HepG2 (cell line): ENCODE results near the gene TUBA1A. TPM values are rescaled to one million over a fixed set of nuclear protein-coding genes. Genes with fewer than 3 reads are reported as not detected.

Source experiments
- ATAC-seq: fragments of 200-7000 bp; cut with Tn5 transposase; 3 replicates; pipeline ENCODE4 v1.9.1; 2020; ENCODE audit warnings: mild to moderate bottlenecking, moderate library complexity
- BruUV-seq: library from RNA; stranded (reverse); fragments of 400-500 nt; replicated peaks from 2 replicates; lab custom pipeline; 2021; lab: Mats Ljungman, UMichigan
- CTCF ChIA-PET: fragments of 300-600 bp; formaldehyde crosslinking; extraction: SDS; loops from one replicate; lab custom pipeline; 2021; ENCODE audit warnings: low total read pairs, inconsistent platforms, low intra/inter-chr PET ratio; lab: Yijun Ruan, JAX
- POLR2A ChIA-PET: fragments of 350-600 bp; sonication (Branson Sonifier 250); formaldehyde crosslinking; loops from one replicate; lab custom pipeline; 2020; ENCODE audit warnings: antibody characterized with exemption, inconsistent platforms; lab: Yijun Ruan, JAX
- DNase-seq: peaks from one replicate; pipeline ENCODE4 v3.0.0-alpha.2; 2015; ENCODE audit warnings: low spot score
- FAIRE-seq: peaks from 3 replicates; lab custom pipeline; 2011; peaks lifted over from hg19 to GRCh38; lab: Jason Lieb, UNC
- H2AFZ ChIP-seq: one replicate; pipeline ENCODE4 v1.6.1; 2011; ENCODE audit warnings: low read length, inconsistent platforms
- H3K27ac ChIP-seq: fragments of 300-600 bp; 3 replicates; pipeline ENCODE4 v1.8.0; 2011; ENCODE audit warnings: mixed run types, mild to moderate bottlenecking, mixed read lengths, low read length, inconsistent platforms; ENCODE audit not compliant: insufficient read depth; ENCODE audit errors: extremely low read length
- H3K27me3 ChIP-seq, 2 experiments: fragments of 200-600 bp in 1 of 2; 2 replicates in 1 of 2; 3 replicates in 1 of 2; pipeline versions ENCODE4 v1.6.0 to v1.8.0; 2011; ENCODE audit warnings: low read length in 2 of 2, mild to moderate bottlenecking in 2 of 2, moderate library complexity in 2 of 2, inconsistent platforms in 1 of 2; ENCODE audit not compliant: insufficient read depth in 2 of 2, control insufficient read depth in 1 of 2
- H3K36me3 ChIP-seq, 2 experiments: fragments of 200-600 bp in 1 of 2; replicated peaks in 1 of 2; 2 replicates in 1 of 2; 3 replicates in 1 of 2; pipeline versions ENCODE4 v1.5.1 to v1.8.0; 2011; ENCODE audit warnings: low read length in 2 of 2, inconsistent platforms in 1 of 2; ENCODE audit not compliant: insufficient read depth in 2 of 2, control insufficient read depth in 1 of 2
- H3K4me1 ChIP-seq: 2 replicates; pipeline ENCODE4 v1.5.1; 2012; ENCODE audit warnings: low read length, inconsistent platforms; ENCODE audit not compliant: insufficient read depth
- H3K4me2 ChIP-seq: 2 replicates; pipeline ENCODE4 v1.6.0; 2011; ENCODE audit warnings: low read depth, low read length, inconsistent platforms
- H3K4me3 ChIP-seq, 3 experiments: fragments of 200-600 bp in 1 of 3; sonication (generic), shearing (Covaris generic) in 1 of 3; replicated peaks in 1 of 3; 2 replicates each; pipeline ENCODE4 v1.5.1; 2011 to 2016; ENCODE audit warnings: low read length in 3 of 3, inconsistent platforms in 2 of 3, low read depth in 2 of 3, mild to moderate bottlenecking in 2 of 3, control low read depth in 1 of 3, mixed read lengths in 1 of 3; ENCODE audit not compliant: insufficient read depth in 1 of 3
- H3K79me2 ChIP-seq: one replicate; pipeline ENCODE4 v1.6.1; 2011; ENCODE audit warnings: low read length, inconsistent platforms; ENCODE audit not compliant: insufficient read depth
- H3K9ac ChIP-seq: 2 replicates; pipeline ENCODE4 v1.6.0; 2011; ENCODE audit warnings: mild to moderate bottlenecking, low read depth, low read length, inconsistent platforms; ENCODE audit not compliant: insufficient read depth
- H3K9me3 ChIP-seq: 2 replicates; pipeline ENCODE4 v1.5.1; 2012; ENCODE audit warnings: mild to moderate bottlenecking, low read length
- H4K20me1 ChIP-seq: 2 replicates; pipeline ENCODE4 v1.6.0; 2011; ENCODE audit warnings: inconsistent platforms, mild to moderate bottlenecking, low read length, moderate library complexity; ENCODE audit not compliant: insufficient read depth
- AKNA ChIP-seq: sonication (generic); formaldehyde crosslinking; IDR thresholded peaks from 2 replicates; pipeline ENCODE4 v1.4.0; 2020; ENCODE audit warnings: missing genetic modification reagents, borderline replicate concordance
- BHLHE40 ChIP-seq: IDR thresholded peaks from 2 replicates; pipeline ENCODE4 v1.6.1; 2011; ENCODE audit warnings: low read length, improper control_type of control experiment
- BORCS8-MEF2B ChIP-seq: sonication (generic); formaldehyde crosslinking; IDR thresholded peaks from 2 replicates; pipeline ENCODE4 v1.8.0; 2022; ENCODE audit warnings: mild to moderate bottlenecking, missing genetic modification reagents
- HNRNPUL1 ChIP-seq: fragments of 200-400 bp; formaldehyde crosslinking; IDR thresholded peaks from 2 replicates; pipeline ENCODE4 v1.6.1; 2017; ENCODE audit warnings: low read depth, mild to moderate bottlenecking, low read length, moderate library complexity
- KLF16 ChIP-seq, 2 experiments: sonication (generic) in 1 of 2; formaldehyde crosslinking in 1 of 2; IDR thresholded peaks; 2 replicates each; pipeline versions ENCODE4 v1.6.1 to v1.8.0; 2016 to 2023; ENCODE audit warnings: missing genetic modification reagents in 2 of 2, missing compliant biosample characterization in 1 of 2
- MLLT10 ChIP-seq: sonication (generic); formaldehyde crosslinking; IDR thresholded peaks from 2 replicates; pipeline ENCODE4 v1.4.0; 2020; ENCODE audit warnings: missing genetic modification reagents
- MXI1 ChIP-seq: IDR thresholded peaks from 3 replicates; pipeline ENCODE4 v1.6.1; 2012; ENCODE audit warnings: low read depth, low read length, inconsistent platforms, borderline replicate concordance
- NR0B2 ChIP-seq: sonication (generic); formaldehyde crosslinking; IDR thresholded peaks from 2 replicates; pipeline ENCODE4 v1.4.0; 2020; ENCODE audit warnings: mild to moderate bottlenecking, missing genetic modification reagents
- PHF20 ChIP-seq: sonication (generic); formaldehyde crosslinking; IDR thresholded peaks from 2 replicates; pipeline ENCODE4 v1.5.0; 2020; ENCODE audit warnings: mild to moderate bottlenecking, missing genetic modification reagents
- SP5 ChIP-seq: IDR thresholded peaks from 2 replicates; pipeline ENCODE4 v1.6.1; 2016; ENCODE audit warnings: low read depth, borderline replicate concordance
- U2AF1 ChIP-seq: fragments of 200-400 bp; formaldehyde crosslinking; optimal IDR thresholded peaks from 2 replicates; pipeline ENCODE3; 2017; ENCODE audit warnings: mild to moderate bottlenecking, low read depth, low read length
- ZNF10 ChIP-seq: sonication (generic); formaldehyde crosslinking; IDR thresholded peaks from 2 replicates; pipeline ENCODE4 v1.4.0; 2020; ENCODE audit warnings: mild to moderate bottlenecking, low read depth, missing genetic modification reagents, borderline replicate concordance
- ZNF234 ChIP-seq: sonication (generic); formaldehyde crosslinking; conservative IDR thresholded peaks from 2 replicates; pipeline ENCODE4 v1.5.1; 2020; ENCODE audit warnings: mild to moderate bottlenecking, missing genetic modification reagents
- ZNF496 ChIP-seq: sonication (generic); formaldehyde crosslinking; IDR thresholded peaks from 2 replicates; pipeline ENCODE4 v1.8.1; 2023; ENCODE audit warnings: mild to moderate bottlenecking, moderate library complexity, missing genetic modification reagents; ENCODE audit not compliant: insufficient replicate concordance
- ZNF563 ChIP-seq: sonication (generic); formaldehyde crosslinking; IDR thresholded peaks from 2 replicates; pipeline ENCODE4 v1.8.0; 2022; ENCODE audit warnings: mild to moderate bottlenecking, moderate library complexity, missing genetic modification reagents
- ZNF841 ChIP-seq: sonication (generic); formaldehyde crosslinking; IDR thresholded peaks from 2 replicates; pipeline ENCODE4 v1.8.1; 2023; ENCODE audit warnings: missing genetic modification reagents, borderline replicate concordance
- WGBS: methylation state at CpG from one replicate; pipeline ENCODE4 v1.1.6; 2017; ENCODE audit warnings: low lambda C conversion rate; 5-methylcytosine and 5-hydroxymethylcytosine counted together
- in situ Hi-C: cut with HindIII; loops from 2 replicates; pipeline ENCODE4 v1.10.0; 2017; ENCODE audit warnings: low pct_unique_long_range_greater_than_20kb; ENCODE audit not compliant: extremely low pct_ligation_motif_present
- intact Hi-C: fragments of 100-400 bp; cut with micrococcal nuclease; formaldehyde crosslinking; loops from one replicate; pipeline ENCODE4 v1.10.0; 2022; ENCODE audit not compliant: unreplicated experiment
- polyA plus RNA-seq, 8 experiments: library from polyadenylated mRNA; depleted of rRNA in 3 of 8; stranded (reverse) in 7 of 8; unstranded in 1 of 8; fragments of >200 nt; fragmentation: Illumina TruSeq in 4 of 8; extraction: Trizol in 4 of 8; gene quantifications; 2 replicates each; pipeline versions ENCODE4 v1.2.1 to v1.2.3, GENCODE V29; 2011 to 2016; ENCODE audit warnings: low read depth in 4 of 8, missing spikeins in 1 of 8, mixed read lengths in 1 of 8; ENCODE audit not compliant: insufficient read depth in 1 of 8
- total RNA-seq, 5 experiments: library from RNA; depleted of rRNA; stranded (reverse); fragments of >200 nt; fragmentation: Illumina TruSeq; extraction: Trizol; gene quantifications; 2 replicates each; pipeline ENCODE4 v1.2.3, GENCODE V29; 2016; ENCODE audit warnings: low read depth in 1 of 5

The TUBA1A gene
- total and polyA plus RNA-seq, 2 of the 13 experiments (the other 11 are each of a cell fraction or from before 2014, with no cell fraction given), result 20.7 to 24.8 TPM

- Histone ChIP-seq H2AFZ (no peak overlapping the region), H3K9me3 (no peaks in the 10 kb centered on the region), H3K27ac (no peak overlapping the region), H4K20me1 (no peaks in the 10 kb centered on the region), H3K79me2 (no peaks in the 10 kb centered on the region), H3K4me3 (no peak overlapping the region), H3K27me3 (peaks cover 0 to 8% of the 10 kb centered on the region in 2 experiments; a peak in 2 of 5 replicates), H3K36me3 (no peaks in the 10 kb centered on the region), H3K4me1 (peaks cover 26% of the 10 kb centered on the region), H3K9ac (no peak overlapping the region), H3K4me2 (no peak overlapping the region)
- intact Hi-C loops (no loop called here), in situ Hi-C loops (no loop called here)
- no TSS peak for BruUV-seq
- FAIRE-seq, result no peak
- no peak for TF ChIP-seq PHF20 (CRISPR knock-in tag)
- no peak for TF ChIP-seq HNRNPUL1
- no peak for TF ChIP-seq ZNF496 (CRISPR knock-in tag)
- no peak for TF ChIP-seq KLF16 (CRISPR knock-in tag; IDR thresholded peaks at IDR 0.05)
- no peak for TF ChIP-seq ZNF841
- no peak for TF ChIP-seq BHLHE40
- TF ChIP-seq ZNF563 (CRISPR knock-in tag), result no peak
- TF ChIP-seq BORCS8-MEF2B (CRISPR knock-in tag), result no peak
- TF ChIP-seq SP5, result no peak
- TF ChIP-seq MXI1, result no peak
- TF ChIP-seq MLLT10, result no peak
- ATAC-seq, result no peak
- ChIA-PET POLR2A (no interaction called here), CTCF (no interaction called here)
- WGBS, result 34% methylated on average over 3 of the region's 3 CpGs
- DNase-seq, result no peak
These were observed 39.8 kb upstream of the TUBA1A start for GRCh38 chr12:49228653-49229052.

GRCh38 chr12:49227713-49228112 is 38.8 kb upstream of the TUBA1A start:
- ATAC-seq (no peak), DNase-seq (no peak), FAIRE-seq (no peak)
- Histone ChIP-seq H3K27ac (no peak overlapping the region), H3K4me3 (no peak overlapping the region), H3K9ac (no peak overlapping the region), H3K79me2 (no peaks in the 10 kb centered on the region), H3K36me3 (no peaks in the 10 kb centered on the region), H4K20me1 (no peaks in the 10 kb centered on the region), H3K27me3 (peaks cover 0 to 8% of the 10 kb centered on the region in 2 experiments; a peak in 2 of 5 replicates), H2AFZ (no peak overlapping the region), H3K4me1 (peaks cover 17% of the 10 kb centered on the region), H3K9me3 (no peaks in the 10 kb centered on the region), H3K4me2 (no peak overlapping the region)
- no TSS peak for BruUV-seq
- intact Hi-C loops, result no loop called here
- POLR2A ChIA-PET, result no interaction called here
- 69% methylated on average over 3 of the region's 3 CpGs for WGBS
- TF ChIP-seq NR0B2 (no peak), AKNA (no peak), ZNF10 (CRISPR knock-in tag) (no peak), ZNF234 (no peak), U2AF1 (no peak)
- in situ Hi-C loops, result no loop called here
- CTCF ChIA-PET, result no interaction called here
